Neural progenitor cell (in vitro differentiated cells): ENCODE data around the gene MED13L. TPM values are rescaled to one million over a fixed set of nuclear protein-coding genes. Genes with fewer than 3 reads are reported as not detected.

Experiments used
- DNase-seq: peaks from one replicate; pipeline ENCODE4 v3.0.0-alpha.2; 2016; ENCODE audit warnings: low spot score
- H2AFZ ChIP-seq: fragments of 200-600 bp; sonication (generic); replicated peaks from 2 replicates; pipeline ENCODE4 v1.6.1; 2016; ENCODE audit warnings: antibody characterized with exemption
- H3F3A ChIP-seq: fragments of 200-600 bp; sonication (generic); 2 replicates; pipeline ENCODE4 v1.6.1; 2016; ENCODE audit warnings: antibody characterized with exemption, low read depth
- H3K27ac ChIP-seq: fragments of 200-600 bp; sonication (generic); 2 replicates; pipeline ENCODE4 v1.5.1; 2016; ENCODE audit warnings: mild to moderate bottlenecking
- H3K27me3 ChIP-seq: fragments of 200-600 bp; sonication (generic); 2 replicates; pipeline ENCODE4 v1.6.1; 2016; ENCODE audit warnings: mild to moderate bottlenecking, moderate library complexity
- H3K36me3 ChIP-seq: fragments of 200-600 bp; sonication (generic); 2 replicates; pipeline ENCODE4 v1.5.1; 2016
- H3K4me1 ChIP-seq: fragments of 200-600 bp; sonication (generic); 2 replicates; pipeline ENCODE4 v1.6.1; 2016; ENCODE audit warnings: mixed run types
- H3K4me2 ChIP-seq: fragments of 200-600 bp; sonication (generic); 2 replicates; pipeline ENCODE4 v1.6.1; 2016
- H3K4me3 ChIP-seq: fragments of 200-600 bp; sonication (generic); 2 replicates; pipeline ENCODE4 v1.5.1; 2016
- H3K79me2 ChIP-seq: fragments of 200-600 bp; sonication (generic); 2 replicates; pipeline ENCODE4 v1.6.1; 2016; ENCODE audit warnings: low read depth
- H3K9ac ChIP-seq: fragments of 200-600 bp; sonication (generic); 2 replicates; pipeline ENCODE4 v1.6.1; 2016
- H3K9me3 ChIP-seq: fragments of 200-600 bp; sonication (generic); 2 replicates; pipeline ENCODE4 v1.5.1; 2016; ENCODE audit warnings: low read depth
- H4K20me1 ChIP-seq: fragments of 200-600 bp; sonication (generic); 2 replicates; pipeline ENCODE4 v1.6.1; 2016; ENCODE audit warnings: low read depth
- H3K27ac Mint-ChIP-seq: 3 replicates; pipeline ENCODE4 v1.8.0; 2021; ENCODE audit warnings: mixed read lengths
- H3K27me3 Mint-ChIP-seq: 2 replicates; pipeline ENCODE4 v1.8.0; 2022; ENCODE audit warnings: low read depth, mild to moderate bottlenecking, inconsistent platforms, moderate library complexity, mixed read lengths; ENCODE audit not compliant: insufficient read depth
- H3K36me3 Mint-ChIP-seq: 3 replicates; pipeline ENCODE4 v1.8.0; 2021; ENCODE audit warnings: mixed read lengths
- H3K4me1 Mint-ChIP-seq: 3 replicates; pipeline ENCODE4 v1.8.0; 2021; ENCODE audit warnings: mixed read lengths
- H3K4me3 Mint-ChIP-seq: 3 replicates; pipeline ENCODE4 v1.8.0; 2021; ENCODE audit warnings: mild to moderate bottlenecking, moderate library complexity, mixed read lengths
- H3K9me3 Mint-ChIP-seq: 3 replicates; pipeline ENCODE4 v1.8.0; 2020; ENCODE audit warnings: mixed read lengths
- CTCF ChIP-seq: fragments of 200-600 bp; sonication (generic); IDR thresholded peaks from 2 replicates; pipeline ENCODE4 v1.5.1; 2017; ENCODE audit warnings: antibody characterized with exemption, mild to moderate bottlenecking
- EZH2 ChIP-seq: fragments of 200-600 bp; sonication (generic); IDR thresholded peaks from 2 replicates; pipeline ENCODE4 v1.6.1; 2017; ENCODE audit warnings: antibody characterized with exemption, mild to moderate bottlenecking, moderate library complexity
- EZH2phosphoT487 ChIP-seq: fragments of 200-600 bp; sonication (generic); IDR thresholded peaks from 2 replicates; pipeline ENCODE4 v1.6.1; 2017; ENCODE audit warnings: antibody characterized with exemption
- total RNA-seq: library from RNA; depleted of rRNA; stranded (reverse); fragments of >200 nt; gene quantifications from 2 replicates; pipeline ENCODE4 v1.2.3, GENCODE V29; 2015; ENCODE audit warnings: low replicate concordance

Gene MED13L
- total RNA-seq, 1 donor from 2014 or later = 149 TPM

- Mint-ChIP-seq H3K27ac (no peak overlapping the region), H3K9me3 (no peaks in the 10 kb centered on the region), H3K36me3 (no peaks in the 10 kb centered on the region), H3K4me3 (no peak overlapping the region), H3K4me1 (peaks cover 30% of the 10 kb centered on the region), H3K27me3 (no peaks in the 10 kb centered on the region)
- Histone ChIP-seq H3K27me3 (no peaks in the 10 kb centered on the region), H3F3A (peaks cover 22% of the 10 kb centered on the region), H3K4me3 (no peak overlapping the region), H3K4me1 (peaks cover 46% of the 10 kb centered on the region), H3K79me2 (peaks cover 100% of the 10 kb centered on the region), H3K4me2 (no peak overlapping the region), H3K36me3 (no peaks in the 10 kb centered on the region), H3K9me3 (no peaks in the 10 kb centered on the region), H4K20me1 (peaks cover 83% of the 10 kb centered on the region), H3K27ac (peak overlapping the region; percentile 68), H3K9ac (no peak overlapping the region), H2AFZ (no peak overlapping the region)
- DNase-seq = no peak
- TF ChIP-seq CTCF = no peak
- TF ChIP-seq EZH2phosphoT487 = no peak
- no peak for TF ChIP-seq EZH2
These were observed 113.0 kb downstream of the MED13L start for GRCh38 chr12:116164250-116165035.

GRCh38 chr12:116162071-116162470 lies 115.4 kb downstream of the MED13L start:
- H3K27ac Mint-ChIP-seq = no peak overlapping the region
- peaks cover 87% of the 10 kb centered on the region for H4K20me1 ChIP-seq

GRCh38 chr12:116161588-116161987 lies 115.9 kb downstream of the MED13L start:
- DNase-seq = no peak
- Histone ChIP-seq H3K4me1 (peaks cover 75% of the 10 kb centered on the region), H2AFZ (no peak overlapping the region), H3K27me3 (no peaks in the 10 kb centered on the region), H3K36me3 (no peaks in the 10 kb centered on the region), H3F3A (peaks cover 26% of the 10 kb centered on the region), H4K20me1 (peaks cover 91% of the 10 kb centered on the region), H3K9me3 (no peaks in the 10 kb centered on the region), H3K27ac (peak overlapping the region; percentile 52), H3K4me3 (peak overlapping the region; percentile 4), H3K4me2 (peak overlapping the region; percentile 65), H3K9ac (no peak overlapping the region), H3K79me2 (peaks cover 100% of the 10 kb centered on the region)
- no peak for TF ChIP-seq CTCF
- no peak for TF ChIP-seq EZH2phosphoT487
- no peak for TF ChIP-seq EZH2
- peaks cover 36% of the 10 kb centered on the region for H3K4me1 Mint-ChIP-seq
- no peaks in the 10 kb centered on the region for H3K9me3 Mint-ChIP-seq
- H3K36me3 Mint-ChIP-seq = no peaks in the 10 kb centered on the region
- no peak overlapping the region for H3K4me3 Mint-ChIP-seq
- H3K27ac Mint-ChIP-seq = no peak overlapping the region
- H3K27me3 Mint-ChIP-seq = no peaks in the 10 kb centered on the region

More at GRCh38 chr12:116162071-116162470, 115.4 kb downstream of the MED13L start:
- H3F3A ChIP-seq = peaks cover 26% of the 10 kb centered on the region
- no peak overlapping the region for H3K9ac ChIP-seq
- peak overlapping the region; percentile 4 for H3K4me3 ChIP-seq
- TF ChIP-seq CTCF (no peak), EZH2phosphoT487 (no peak), EZH2 (no peak)
- H3K9me3 ChIP-seq = no peaks in the 10 kb centered on the region
- Mint-ChIP-seq H3K9me3 (no peaks in the 10 kb centered on the region), H3K27me3 (no peaks in the 10 kb centered on the region), H3K4me1 (peaks cover 35% of the 10 kb centered on the region), H3K4me3 (no peak overlapping the region), H3K36me3 (no peaks in the 10 kb centered on the region)
- H3K27me3 ChIP-seq = no peaks in the 10 kb centered on the region
- no peak overlapping the region for H2AFZ ChIP-seq
- H3K36me3 ChIP-seq = no peaks in the 10 kb centered on the region
- peak overlapping the region; percentile 65 for H3K4me2 ChIP-seq
- H3K27ac ChIP-seq = peak overlapping the region; percentile 52
- H3K79me2 ChIP-seq = peaks cover 100% of the 10 kb centered on the region
- DNase-seq = peak; percentile 58
- peaks cover 70% of the 10 kb centered on the region for H3K4me1 ChIP-seq
